ENCODE measurements around the gene SLC2A4RG. TPM values are rescaled to one million over a fixed set of nuclear protein-coding genes. Genes with fewer than 3 reads are reported as not detected.

The SLC2A4RG gene
- total RNA-seq, 1 donor = 17.1 TPM

- Histone ChIP-seq H3K9me3 (ENCODE audit: low read depth, low read length) (no peaks in the 10 kb centered on the region), H3K4me3 (ENCODE audit: low read length) (no peak overlapping the region), H3K4me1 (ENCODE audit: insufficient read depth, low read length) (peaks cover 12% of the 10 kb centered on the region), H3K27me3 (ENCODE audit: insufficient read depth, low read length) (no peaks in the 10 kb centered on the region)
Measured at GRCh38 chr20:63749597-63750508, 10.3 kb downstream of the SLC2A4RG start.

- H3K4me1 ChIP-seq (ENCODE audit: insufficient read depth, low read length) = peaks cover 14% of the 10 kb centered on the region
- H3K27me3 ChIP-seq (ENCODE audit: insufficient read depth, low read length) = no peaks in the 10 kb centered on the region
- no peak overlapping the region for H3K4me3 ChIP-seq (ENCODE audit: low read length)
- H3K9me3 ChIP-seq (ENCODE audit: low read depth, low read length) = no peaks in the 10 kb centered on the region
Measured at GRCh38 chr20:63750807-63751470, 11.4 kb downstream of the SLC2A4RG start.

GRCh38 chr20:63751471-63752271, 12.1 kb downstream of the SLC2A4RG start:
- H3K4me1 ChIP-seq (ENCODE audit: insufficient read depth, low read length) = peaks cover 17% of the 10 kb centered on the region
- no peak overlapping the region for H3K4me3 ChIP-seq (ENCODE audit: low read length)
- H3K9me3 ChIP-seq (ENCODE audit: low read depth, low read length) = no peaks in the 10 kb centered on the region
- H3K27me3 ChIP-seq (ENCODE audit: insufficient read depth, low read length) = no peaks in the 10 kb centered on the region

GRCh38 chr20:63752411-63753101, 13.0 kb downstream of the SLC2A4RG start:
- Histone ChIP-seq H3K27me3 (ENCODE audit: insufficient read depth, low read length) (no peaks in the 10 kb centered on the region), H3K4me1 (ENCODE audit: insufficient read depth, low read length) (peaks cover 17% of the 10 kb centered on the region), H3K9me3 (ENCODE audit: low read depth, low read length) (no peaks in the 10 kb centered on the region), H3K4me3 (ENCODE audit: low read length) (no peak overlapping the region)

- H3K27me3 ChIP-seq (ENCODE audit: insufficient read depth, low read length) = no peaks in the 10 kb centered on the region
- no peaks in the 10 kb centered on the region for H3K9me3 ChIP-seq (ENCODE audit: low read depth, low read length)
- peaks cover 17% of the 10 kb centered on the region for H3K4me1 ChIP-seq (ENCODE audit: insufficient read depth, low read length)
- no peak overlapping the region for H3K4me3 ChIP-seq (ENCODE audit: low read length)
Measured at GRCh38 chr20:63753381-63753780, 13.8 kb downstream of the SLC2A4RG start.

GRCh38 chr20:63754008-63754407, 14.4 kb downstream of the SLC2A4RG start:
- no peaks in the 10 kb centered on the region for H3K9me3 ChIP-seq (ENCODE audit: low read depth, low read length)
- H3K4me3 ChIP-seq (ENCODE audit: low read length) = no peak overlapping the region
- peaks cover 17% of the 10 kb centered on the region for H3K4me1 ChIP-seq (ENCODE audit: insufficient read depth, low read length)
- H3K27me3 ChIP-seq (ENCODE audit: insufficient read depth, low read length) = no peaks in the 10 kb centered on the region

- Histone ChIP-seq H3K9me3 (ENCODE audit: low read depth, low read length) (no peaks in the 10 kb centered on the region), H3K4me3 (ENCODE audit: low read length) (no peak overlapping the region), H3K27me3 (ENCODE audit: insufficient read depth, low read length) (no peaks in the 10 kb centered on the region), H3K4me1 (ENCODE audit: insufficient read depth, low read length) (peaks cover 8% of the 10 kb centered on the region)
Measured at GRCh38 chr20:63755933-63756647, 16.5 kb downstream of the SLC2A4RG start.

GRCh38 chr20:63756648-63756991, 17.0 kb downstream of the SLC2A4RG start:
- Histone ChIP-seq H3K4me3 (ENCODE audit: low read length) (no peak overlapping the region), H3K4me1 (ENCODE audit: insufficient read depth, low read length) (peaks cover 5% of the 10 kb centered on the region), H3K27me3 (ENCODE audit: insufficient read depth, low read length) (no peaks in the 10 kb centered on the region), H3K9me3 (ENCODE audit: low read depth, low read length) (no peaks in the 10 kb centered on the region)

GRCh38 chr20:63758152-63758551, 18.6 kb downstream of the SLC2A4RG start:
- no peaks in the 10 kb centered on the region for H3K9me3 ChIP-seq (ENCODE audit: low read depth, low read length)
- peaks cover 5% of the 10 kb centered on the region for H3K4me1 ChIP-seq (ENCODE audit: insufficient read depth, low read length)
- H3K4me3 ChIP-seq (ENCODE audit: low read length) = no peak overlapping the region
- H3K27me3 ChIP-seq (ENCODE audit: insufficient read depth, low read length) = no peaks in the 10 kb centered on the region

- H3K4me3 ChIP-seq (ENCODE audit: low read length) = no peak overlapping the region
- H3K4me1 ChIP-seq (ENCODE audit: insufficient read depth, low read length) = peaks cover 5% of the 10 kb centered on the region
- no peaks in the 10 kb centered on the region for H3K9me3 ChIP-seq (ENCODE audit: low read depth, low read length)
- no peaks in the 10 kb centered on the region for H3K27me3 ChIP-seq (ENCODE audit: insufficient read depth, low read length)
Measured at GRCh38 chr20:63759377-63759901, 19.9 kb downstream of the SLC2A4RG start.

- no peaks in the 10 kb centered on the region for H3K9me3 ChIP-seq (ENCODE audit: low read depth, low read length)
- no peak overlapping the region for H3K4me3 ChIP-seq (ENCODE audit: low read length)
- H3K27me3 ChIP-seq (ENCODE audit: insufficient read depth, low read length) = no peaks in the 10 kb centered on the region
- H3K4me1 ChIP-seq (ENCODE audit: insufficient read depth, low read length) = no peaks in the 10 kb centered on the region
Measured at GRCh38 chr20:63765082-63765873, 25.7 kb downstream of the SLC2A4RG start.

- no peaks in the 10 kb centered on the region for H3K4me1 ChIP-seq (ENCODE audit: insufficient read depth, low read length)
- no peak overlapping the region for H3K4me3 ChIP-seq (ENCODE audit: low read length)
- H3K9me3 ChIP-seq (ENCODE audit: low read depth, low read length) = no peaks in the 10 kb centered on the region
- H3K27me3 ChIP-seq (ENCODE audit: insufficient read depth, low read length) = no peaks in the 10 kb centered on the region
Measured at GRCh38 chr20:63765902-63766301, 26.3 kb downstream of the SLC2A4RG start.

GRCh38 chr20:63766695-63767426, 27.3 kb downstream of the SLC2A4RG start:
- Histone ChIP-seq H3K27me3 (ENCODE audit: insufficient read depth, low read length) (no peaks in the 10 kb centered on the region), H3K4me3 (ENCODE audit: low read length) (no peak overlapping the region), H3K4me1 (ENCODE audit: insufficient read depth, low read length) (no peaks in the 10 kb centered on the region), H3K9me3 (ENCODE audit: low read depth, low read length) (no peaks in the 10 kb centered on the region)
